ENCODE results near the gene CPNE4. TPM values are rescaled to one million over a fixed set of nuclear protein-coding genes. Genes with fewer than 3 reads are reported as not detected.

Gene CPNE4
- total and polyA plus RNA-seq, 2 donors (not counting 3 experiments of a cell fraction or from before 2014, with no cell fraction given) = not detected

DNA sequence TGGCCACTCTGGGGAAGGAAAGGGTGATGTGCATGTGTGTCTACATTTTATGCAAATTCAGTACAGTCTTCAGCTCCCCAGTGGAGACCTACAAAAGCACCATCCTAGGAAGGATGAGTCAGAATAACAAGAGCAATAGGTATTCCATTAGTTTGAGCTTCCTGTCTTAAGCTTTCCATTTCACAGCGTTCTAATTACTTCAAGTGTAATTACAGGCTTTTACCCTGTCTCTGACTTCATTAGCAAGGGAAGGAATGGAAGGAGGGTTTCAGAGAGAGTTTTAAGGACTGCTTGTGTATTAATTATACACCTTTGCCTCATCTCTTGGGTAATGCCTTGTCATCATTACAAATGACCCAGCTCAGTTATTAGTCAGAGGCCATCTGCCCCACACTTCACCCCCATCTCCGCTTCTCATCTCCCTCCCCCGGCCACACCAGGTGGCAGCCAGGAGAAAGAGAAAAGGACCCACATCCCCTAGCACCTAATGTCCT lies 329.2 kb downstream of the CPNE4 start:
- BruUV-seq (replicated peaks) = no TSS peak
- Histone ChIP-seq H3K9me1 (replicated peaks; ENCODE audit: control insufficient read depth, extremely low read depth, insufficient read depth, low read length) (no peaks in the 10 kb centered on the region), H2AFZ (ENCODE audit: low read depth, low read length) (no peak overlapping the region), H3K9ac (replicated peaks; ENCODE audit: extremely low read depth, insufficient read depth, low read length) (no peak overlapping the region), H3K9me3 (replicated peaks; ENCODE audit: control insufficient read depth, insufficient read depth, low read length) (no peaks in the 10 kb centered on the region), H3K36me3 (ENCODE audit: control insufficient read depth in 2 of 2, extremely low read depth in 1 of 2, insufficient read depth in 2 of 2, low read length in 2 of 2) (no peaks in the 10 kb centered on the region), H3K4me3 (replicated peaks in 1 of 3; ENCODE audit: insufficient read depth in 1 of 3, low read depth in 1 of 3, low read length in 3 of 3) (no peak overlapping the region), H4K20me1 (replicated peaks; ENCODE audit: control insufficient read depth, extremely low read depth, insufficient read depth, low read length) (no peaks in the 10 kb centered on the region), H3K4me1 (ENCODE audit: control insufficient read depth, extremely low read depth, insufficient read depth, low read length) (no peaks in the 10 kb centered on the region), H3K79me2 (ENCODE audit: control insufficient read depth, insufficient read depth, low read length) (no peaks in the 10 kb centered on the region), H3K27me3 (ENCODE audit: control insufficient read depth in 2 of 2, insufficient read depth in 2 of 2, low read length in 2 of 2) (no peaks in the 10 kb centered on the region), H3K4me2 (ENCODE audit: insufficient read depth, low read length) (no peak overlapping the region), H3K27ac (ENCODE audit: insufficient read depth, low read depth, low read length) (no peak overlapping the region)
- TF ChIP-seq POLR2A (IDR thresholded peaks at IDR 0.05; ENCODE audit: low read depth, low read length) (no peak), EZH2 (IDR thresholded peaks at IDR 0.05; ENCODE audit: borderline replicate concordance, low read depth, low read length, severe bottlenecking) (no peak), GATA2 (IDR thresholded peaks at IDR 0.05; ENCODE audit: insufficient read depth, insufficient read length, low read depth, low read length) (no peak), FOS (IDR thresholded peaks at IDR 0.05; ENCODE audit: borderline replicate concordance, insufficient read depth, low read length) (no peak), MYC (IDR thresholded peaks at IDR 0.05; ENCODE audit: low read depth, low read length) (no peak), JUN (IDR thresholded peaks at IDR 0.05; ENCODE audit: borderline replicate concordance, insufficient read depth, insufficient read length, low read depth) (no peak), POLR2AphosphoS5 (IDR thresholded peaks at IDR 0.05; ENCODE audit: insufficient read depth, low read depth, low read length) (no peak)
- TF ChIP-seq, protein P1, sequence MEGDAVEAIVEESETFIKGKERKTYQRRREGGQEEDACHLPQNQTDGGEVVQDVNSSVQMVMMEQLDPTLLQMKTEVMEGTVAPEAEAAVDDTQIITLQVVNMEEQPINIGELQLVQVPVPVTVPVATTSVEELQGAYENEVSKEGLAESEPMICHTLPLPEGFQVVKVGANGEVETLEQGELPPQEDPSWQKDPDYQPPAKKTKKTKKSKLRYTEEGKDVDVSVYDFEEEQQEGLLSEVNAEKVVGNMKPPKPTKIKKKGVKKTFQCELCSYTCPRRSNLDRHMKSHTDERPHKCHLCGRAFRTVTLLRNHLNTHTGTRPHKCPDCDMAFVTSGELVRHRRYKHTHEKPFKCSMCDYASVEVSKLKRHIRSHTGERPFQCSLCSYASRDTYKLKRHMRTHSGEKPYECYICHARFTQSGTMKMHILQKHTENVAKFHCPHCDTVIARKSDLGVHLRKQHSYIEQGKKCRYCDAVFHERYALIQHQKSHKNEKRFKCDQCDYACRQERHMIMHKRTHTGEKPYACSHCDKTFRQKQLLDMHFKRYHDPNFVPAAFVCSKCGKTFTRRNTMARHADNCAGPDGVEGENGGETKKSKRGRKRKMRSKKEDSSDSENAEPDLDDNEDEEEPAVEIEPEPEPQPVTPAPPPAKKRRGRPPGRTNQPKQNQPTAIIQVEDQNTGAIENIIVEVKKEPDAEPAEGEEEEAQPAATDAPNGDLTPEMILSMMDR (IDR thresholded peaks at IDR 0.05; ENCODE audit: extremely low read depth in 1 of 2, insufficient read depth in 1 of 2, low read depth in 1 of 2, low read length in 2 of 2) = no peak
- TF ChIP-seq, protein P2, sequence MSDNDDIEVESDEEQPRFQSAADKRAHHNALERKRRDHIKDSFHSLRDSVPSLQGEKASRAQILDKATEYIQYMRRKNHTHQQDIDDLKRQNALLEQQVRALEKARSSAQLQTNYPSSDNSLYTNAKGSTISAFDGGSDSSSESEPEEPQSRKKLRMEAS (IDR thresholded peaks at IDR 0.05; ENCODE audit: insufficient read depth, insufficient read length) = no peak
- POLR2A ChIA-PET = no interaction called here
- intact Hi-C loops (cut with micrococcal nuclease) (no loop called here), dilution Hi-C loops (cut with MboI; ENCODE audit: extremely low pct_ligation_motif_present, low sequenced_read_pairs) (no loop called here)
- CTCF ChIA-PET = no interaction called here
- DNase-seq (ENCODE audit: low read depth, low spot score) (no peak), FAIRE-seq (no peak)

Measured in endothelial cell of umbilical vein (primary cell).